ENCODE measurements around the gene LINC01488.

- no peak for TF ChIP-seq CTCF (IDR thresholded peaks at IDR 0.05)
- no peak for TF ChIP-seq EZH2 (IDR thresholded peaks at IDR 0.05; ENCODE audit: borderline replicate concordance, insufficient read depth, low read depth, low read length, poor library complexity, severe bottlenecking)
Measured at GRCh38 chr11:69511358-69512055, 30.0 kb downstream of the LINC01488 start.

All from B cell (primary cell).